ENCODE data around the gene STK33.
A peak's percentile ranks its signal among the peaks of the same experiment; 100 is the strongest.

Gene STK33

DNA sequence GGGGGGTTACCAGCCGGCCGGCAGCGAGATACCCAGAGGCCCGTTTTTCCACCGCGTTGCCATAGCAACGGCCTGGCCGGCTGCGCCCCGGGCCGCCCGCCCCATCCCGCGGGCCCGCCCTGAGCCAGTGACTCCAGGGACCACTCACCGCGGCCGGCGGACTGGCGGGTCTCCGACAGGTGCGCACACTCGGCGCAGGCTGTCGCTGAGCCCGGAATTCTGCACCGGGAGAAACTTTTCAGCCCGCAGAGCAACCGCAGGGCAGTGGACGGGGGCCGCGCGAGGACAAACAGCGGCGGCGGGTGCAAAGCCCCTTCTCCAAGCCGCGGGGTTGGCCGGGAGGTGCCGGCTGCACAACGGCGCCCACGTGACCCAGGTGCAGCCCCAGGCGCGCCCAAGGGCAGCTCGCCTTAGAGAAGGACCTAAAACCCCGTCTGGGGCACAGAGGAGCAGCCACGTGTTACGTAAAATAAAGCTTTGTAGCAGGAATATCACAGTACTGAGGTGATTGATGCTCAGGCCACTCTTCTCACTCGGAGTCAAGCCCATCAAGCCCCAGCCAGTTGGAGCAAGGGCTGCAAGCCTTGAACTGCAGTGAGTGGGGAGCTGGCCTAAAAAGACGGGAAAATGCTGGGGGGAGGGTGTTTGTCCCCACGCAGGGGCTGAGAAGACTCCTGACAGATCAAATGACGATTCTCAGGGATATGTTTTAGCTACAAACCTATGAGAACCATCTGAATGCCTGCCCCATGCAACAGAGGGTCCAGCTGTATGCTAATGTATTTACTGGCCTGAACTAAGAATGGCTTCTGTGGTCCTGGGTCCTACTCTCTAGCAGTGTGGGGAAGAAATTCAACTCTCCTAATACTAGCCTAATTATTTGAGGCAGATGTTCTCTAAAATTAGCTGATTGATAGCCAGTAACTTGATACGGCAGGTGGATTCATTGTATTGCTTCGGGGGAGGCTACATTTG, at the start of gene STK33:
TSS of gene STK33 (minus strand) at position 294 of the 975 bp plus-strand sequence. CDS start 119,323 bp downstream, outside the sequence.
- peak; percentile 89 for DNase-seq (ENCODE audit: extremely low spot score)
- TF ChIP-seq, protein P1, sequence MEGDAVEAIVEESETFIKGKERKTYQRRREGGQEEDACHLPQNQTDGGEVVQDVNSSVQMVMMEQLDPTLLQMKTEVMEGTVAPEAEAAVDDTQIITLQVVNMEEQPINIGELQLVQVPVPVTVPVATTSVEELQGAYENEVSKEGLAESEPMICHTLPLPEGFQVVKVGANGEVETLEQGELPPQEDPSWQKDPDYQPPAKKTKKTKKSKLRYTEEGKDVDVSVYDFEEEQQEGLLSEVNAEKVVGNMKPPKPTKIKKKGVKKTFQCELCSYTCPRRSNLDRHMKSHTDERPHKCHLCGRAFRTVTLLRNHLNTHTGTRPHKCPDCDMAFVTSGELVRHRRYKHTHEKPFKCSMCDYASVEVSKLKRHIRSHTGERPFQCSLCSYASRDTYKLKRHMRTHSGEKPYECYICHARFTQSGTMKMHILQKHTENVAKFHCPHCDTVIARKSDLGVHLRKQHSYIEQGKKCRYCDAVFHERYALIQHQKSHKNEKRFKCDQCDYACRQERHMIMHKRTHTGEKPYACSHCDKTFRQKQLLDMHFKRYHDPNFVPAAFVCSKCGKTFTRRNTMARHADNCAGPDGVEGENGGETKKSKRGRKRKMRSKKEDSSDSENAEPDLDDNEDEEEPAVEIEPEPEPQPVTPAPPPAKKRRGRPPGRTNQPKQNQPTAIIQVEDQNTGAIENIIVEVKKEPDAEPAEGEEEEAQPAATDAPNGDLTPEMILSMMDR (IDR thresholded peaks at IDR 0.05; ENCODE audit: control extremely low read depth, extremely low read depth, low read depth, missing control alignments), result no peak
- ChIA-PET POLR2A (no interaction called here), CTCF (interaction anchor here (0.6 to 1.5 kb wide), 3 partner anchors 9 to 18 kb away, joined by 3 to 6 read pairs (median 3); no protein-coding TSS in a partner anchor)

DNA sequence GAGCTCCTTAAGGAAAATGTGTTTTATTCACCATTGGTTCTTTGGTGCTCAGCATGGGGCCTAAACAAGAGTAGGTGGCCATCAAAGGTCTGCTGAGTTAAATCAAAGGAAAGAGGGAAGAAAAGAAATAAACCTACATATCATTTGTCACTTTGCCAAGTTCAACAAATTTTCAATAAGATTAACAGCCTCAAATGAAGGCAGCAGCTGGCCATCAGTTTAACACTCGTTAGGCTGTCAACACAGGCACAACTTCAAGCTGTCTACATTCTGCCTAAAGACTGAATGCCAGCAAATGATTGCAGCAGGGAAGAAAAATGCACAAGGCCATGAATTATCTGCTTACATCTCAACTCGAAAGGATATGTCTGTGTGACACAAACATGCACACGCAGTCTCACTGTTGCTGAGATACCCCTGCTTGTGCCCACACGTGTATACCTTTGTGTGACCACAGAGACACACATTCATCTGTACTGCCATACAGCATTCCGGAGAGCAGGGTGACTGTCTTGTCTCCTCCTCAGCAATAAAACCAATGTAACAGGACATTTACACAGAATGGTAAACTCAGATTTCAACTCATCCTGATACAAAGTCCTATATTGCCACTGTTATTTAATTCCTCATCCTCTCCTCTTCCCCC, 48.3 kb upstream of the STK33 start:
- TF ChIP-seq, protein P1 (IDR thresholded peaks at IDR 0.05; ENCODE audit: control extremely low read depth, extremely low read depth, low read depth, missing control alignments), result no peak
- POLR2A ChIA-PET, result no interaction called here
- DNase-seq (ENCODE audit: extremely low spot score), result no peak
- CTCF ChIA-PET, result interaction anchor here (0.8 to 1.0 kb wide), 2 partner anchors 11 to 39 kb away, joined by 3 to 4 read pairs; no protein-coding TSS in a partner anchor

DNA sequence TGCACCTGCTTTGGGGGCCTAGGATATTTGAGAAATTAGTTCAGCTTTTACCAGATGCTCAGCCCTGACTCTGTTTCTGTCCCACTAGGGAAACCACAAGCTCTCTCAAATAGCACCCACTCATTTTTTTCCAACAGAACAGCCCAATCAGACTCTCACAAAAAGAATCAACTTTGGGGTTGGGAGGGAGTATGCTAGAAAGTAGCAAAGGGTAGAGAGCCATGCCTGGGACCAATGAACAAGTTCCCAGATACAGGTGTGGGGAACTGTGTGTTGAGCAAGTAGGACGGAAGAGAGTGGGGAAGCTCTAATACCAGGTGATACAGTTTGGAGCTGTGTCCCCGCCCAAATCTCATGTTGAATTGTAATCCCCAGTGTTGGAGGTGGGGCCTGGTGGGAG, 47.3 kb upstream of the STK33 start:
- DNase-seq (ENCODE audit: extremely low spot score), result no peak
- TF ChIP-seq, protein P1 (IDR thresholded peaks at IDR 0.05; ENCODE audit: control extremely low read depth, extremely low read depth, low read depth, missing control alignments), result no peak
- CTCF ChIA-PET, result interaction anchor here (0.8 kb wide), 1 partner anchor 38 kb away, joined by 4 read pairs; no protein-coding TSS in a partner anchor
- POLR2A ChIA-PET, result interaction anchor here (0.6 kb wide), 1 partner anchor 56 kb away, joined by 9 read pairs; no protein-coding TSS in a partner anchor

DNA sequence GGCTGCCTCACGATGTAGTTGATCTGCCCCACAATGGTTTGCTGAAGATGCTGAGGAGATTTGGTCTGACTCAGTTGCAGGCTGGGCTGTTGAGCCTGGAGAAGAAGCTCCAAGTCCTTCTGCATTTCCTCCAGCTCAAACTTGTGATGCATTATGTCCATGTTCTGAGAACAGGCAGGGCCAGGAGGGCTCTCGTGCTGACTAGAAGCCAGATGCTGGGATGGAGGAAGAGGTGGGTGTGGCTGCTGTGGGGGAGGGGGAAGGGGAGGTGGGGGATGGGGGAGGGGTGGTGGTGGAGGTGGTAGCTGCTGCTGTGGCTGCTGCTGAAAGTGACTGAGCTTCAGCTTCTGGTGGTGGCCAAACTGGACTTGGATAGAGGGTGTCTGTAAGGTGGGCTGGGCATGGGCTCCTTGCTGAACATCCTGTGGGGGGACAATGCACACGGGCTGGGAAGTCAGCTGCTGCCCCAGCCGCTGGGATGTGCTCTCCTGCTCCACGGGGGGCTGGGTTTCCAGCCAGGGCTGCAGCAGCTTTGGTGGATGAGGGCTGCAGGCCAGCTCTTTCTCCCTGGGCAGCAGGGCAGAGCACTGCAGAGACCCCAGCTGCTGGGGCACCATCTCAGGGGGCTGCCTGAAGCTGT, 46.4 kb upstream of the STK33 start:
- TF ChIP-seq, protein P1 (IDR thresholded peaks at IDR 0.05; ENCODE audit: control extremely low read depth, extremely low read depth, low read depth, missing control alignments), result no peak
- ChIA-PET CTCF (interaction anchor here (1.0 to 1.9 kb wide), 6 partner anchors 9 to 25 kb away, joined by 3 to 7 read pairs (median 4); no protein-coding TSS in a partner anchor), POLR2A (no interaction called here)
- no peak for DNase-seq (ENCODE audit: extremely low spot score)

DNA sequence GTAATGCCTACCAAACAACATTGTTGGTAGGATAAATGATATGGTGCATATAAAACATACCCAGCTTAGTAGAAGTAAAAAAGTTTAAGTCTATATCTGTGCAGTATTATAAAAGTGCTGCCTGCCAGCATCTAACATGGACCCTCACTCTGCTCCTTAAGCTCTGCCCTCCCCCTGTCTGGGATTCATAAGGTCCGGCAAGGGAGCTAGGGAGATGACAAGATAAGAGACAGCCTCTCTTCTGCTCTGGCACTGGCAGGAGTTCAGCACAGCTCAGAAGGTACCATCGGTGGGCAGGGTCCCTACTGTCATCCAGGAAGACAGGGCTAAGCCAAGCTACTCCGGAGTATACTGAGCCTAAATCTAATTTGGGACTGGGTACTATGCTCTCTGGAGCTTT, 45.6 kb upstream of the STK33 start:
- ChIA-PET POLR2A (no interaction called here), CTCF (interaction anchor here (0.9 to 1.9 kb wide), 9 partner anchors 8 to 435 kb away, joined by 3 to 7 read pairs (median 3); no protein-coding TSS in a partner anchor)
- DNase-seq (ENCODE audit: extremely low spot score), result no peak
- TF ChIP-seq, protein P1 (IDR thresholded peaks at IDR 0.05; ENCODE audit: control extremely low read depth, extremely low read depth, low read depth, missing control alignments), result no peak

DNA sequence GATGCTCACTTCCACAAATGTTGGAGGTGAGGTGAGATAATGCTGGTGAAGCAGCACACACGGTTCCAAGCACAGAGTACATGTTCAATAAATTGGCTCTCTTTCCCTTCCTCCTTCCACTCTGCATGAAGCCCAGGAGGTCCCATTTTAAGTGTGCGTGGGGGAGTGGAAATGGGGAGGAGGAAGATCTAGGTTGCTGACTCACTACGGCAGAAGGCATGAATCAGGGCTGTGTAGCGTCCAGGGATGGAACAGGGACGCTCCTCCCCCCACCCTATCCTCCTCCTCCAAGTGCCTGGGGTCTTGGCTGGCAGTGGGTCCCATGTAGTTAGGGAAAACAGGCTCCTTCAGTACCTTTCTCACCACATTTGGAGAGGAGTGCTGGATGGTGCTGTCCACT, 44.3 kb upstream of the STK33 start:
- DNase-seq (ENCODE audit: extremely low spot score), result no peak
- ChIA-PET CTCF (interaction anchor here (1.4 to 1.9 kb wide), 2 partner anchors 9 to 19 kb away, joined by 4 to 6 read pairs; no protein-coding TSS in a partner anchor), POLR2A (no interaction called here)
- TF ChIP-seq, protein P1 (IDR thresholded peaks at IDR 0.05; ENCODE audit: control extremely low read depth, extremely low read depth, low read depth, missing control alignments), result no peak
